Activated T-cell treated with anti-CD3 and anti-CD28 coated beads, Interleukin-2, amount 50 U/mL, for 24 hours (primary cell): ENCODE data around the gene R3HDM1.

Experiments used
- DNase-seq: peaks from one replicate; pipeline ENCODE4 v3.0.0-alpha.2; 2020
- H3K27ac Mint-ChIP-seq: 2 replicates; pipeline ENCODE4 v1.8.0; 2020; ENCODE audit warnings: mild to moderate bottlenecking, mixed read lengths
- H3K27me3 Mint-ChIP-seq: 2 replicates; pipeline ENCODE4 v1.8.0; 2020; ENCODE audit warnings: mixed read lengths
- H3K36me3 Mint-ChIP-seq: 2 replicates; pipeline ENCODE4 v1.8.0; 2020; ENCODE audit warnings: low read depth, mixed read lengths
- H3K4me1 Mint-ChIP-seq: 2 replicates; pipeline ENCODE4 v1.8.0; 2020; ENCODE audit warnings: low read depth, mixed read lengths
- H3K4me3 Mint-ChIP-seq: 2 replicates; pipeline ENCODE4 v1.8.0; 2020; ENCODE audit warnings: mild to moderate bottlenecking, moderate library complexity, mixed read lengths
- H3K9me3 Mint-ChIP-seq: 2 replicates; pipeline ENCODE4 v1.8.0; 2020; ENCODE audit warnings: mixed read lengths

Gene R3HDM1

DNA sequence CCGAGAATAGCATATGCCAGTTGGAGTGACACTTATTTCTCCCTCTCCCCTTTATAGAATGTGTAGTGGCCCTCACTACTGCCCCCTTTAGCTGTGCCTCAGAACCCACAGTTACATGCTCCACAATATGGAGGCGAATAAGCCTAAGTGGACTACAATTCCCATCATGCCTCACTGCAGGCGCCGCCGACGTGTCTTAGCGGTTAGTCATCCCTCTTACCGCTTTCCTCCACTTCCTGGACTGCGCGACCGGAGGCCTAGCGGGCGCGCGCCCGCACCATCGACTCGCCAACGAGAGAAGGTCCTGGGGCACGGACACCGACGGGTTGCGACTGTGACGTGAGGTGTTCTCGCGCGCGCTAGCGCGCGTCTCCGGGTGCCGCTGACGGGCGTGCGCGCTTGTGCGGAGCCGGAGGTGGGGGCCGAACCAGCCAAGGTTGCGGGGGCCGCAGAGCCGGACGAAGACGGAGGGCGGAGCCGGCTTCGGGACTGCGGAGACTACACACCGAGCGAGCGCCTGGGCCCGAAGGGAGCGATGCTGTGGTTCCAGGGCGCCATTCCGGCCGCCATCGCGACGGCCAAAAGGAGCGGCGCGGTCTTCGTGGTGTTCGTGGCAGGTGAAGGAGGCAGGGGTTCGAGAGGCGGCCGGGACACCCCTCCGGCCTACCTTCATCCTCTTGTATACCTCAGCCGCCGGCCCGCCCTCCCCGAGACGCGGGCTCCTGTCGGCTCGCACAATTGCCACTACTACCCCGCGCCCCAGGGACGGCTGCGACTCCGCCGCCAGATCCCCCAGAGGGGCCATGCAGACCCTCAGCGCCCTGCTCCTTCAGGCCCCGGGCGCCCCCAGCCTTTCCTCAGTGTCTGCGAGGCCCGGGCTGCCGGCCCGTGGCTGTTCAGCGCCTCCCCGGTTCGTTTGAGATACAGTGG lies 210.4 kb downstream of the R3HDM1 start, which contains the start of gene UBXN4:
Gene UBXN4 (plus strand): TSS at position 461 of the 930 bp plus-strand sequence. CDS start 75 bp downstream, at position 536.
- Mint-ChIP-seq H3K27me3 (no peaks in the 10 kb centered on the region), H3K4me1 (peaks cover 33% of the 10 kb centered on the region), H3K4me3 (peak within 1 kb of the TSS; percentile 95), H3K27ac (peak within 1 kb of the TSS; percentile 99), H3K9me3 (no peaks in the 10 kb centered on the region), H3K36me3 (peaks cover 30% of the 10 kb centered on the region)
- peak; percentile 96 for DNase-seq

DNA sequence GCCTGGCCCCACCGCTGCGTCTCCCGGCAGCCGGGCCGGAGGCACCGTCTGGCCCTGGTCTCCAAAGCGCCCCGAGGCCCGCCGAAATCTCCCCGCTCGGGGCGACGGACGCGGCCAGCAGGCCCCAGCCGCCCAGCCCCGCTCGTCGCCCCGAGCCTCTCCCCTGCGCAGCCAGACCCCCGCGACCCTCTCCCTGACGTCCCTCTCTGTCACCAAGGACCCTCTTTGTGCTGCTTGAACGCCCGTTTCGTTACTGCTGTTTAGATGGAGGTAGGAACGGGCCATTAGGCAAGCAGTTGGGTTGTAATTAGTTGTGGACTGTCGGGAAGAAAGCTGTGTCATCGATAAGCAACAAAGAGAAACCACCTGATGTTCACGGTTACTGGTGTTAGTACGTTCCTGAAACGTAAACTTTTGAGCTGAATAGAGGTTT lies 211.1 kb downstream of the R3HDM1 start:
- peak overlapping the region; percentile 99 for H3K27ac Mint-ChIP-seq
- no peaks in the 10 kb centered on the region for H3K27me3 Mint-ChIP-seq
- H3K4me1 Mint-ChIP-seq = peaks cover 36% of the 10 kb centered on the region
- H3K9me3 Mint-ChIP-seq = no peaks in the 10 kb centered on the region
- no peak for DNase-seq
- peak overlapping the region; percentile 95 for H3K4me3 Mint-ChIP-seq
- H3K36me3 Mint-ChIP-seq = peaks cover 37% of the 10 kb centered on the region

- Mint-ChIP-seq H3K4me3 (peak overlapping the region; percentile 95), H3K27ac (peak overlapping the region; percentile 67), H3K9me3 (no peaks in the 10 kb centered on the region), H3K27me3 (no peaks in the 10 kb centered on the region), H3K4me1 (peaks cover 39% of the 10 kb centered on the region), H3K36me3 (peaks cover 48% of the 10 kb centered on the region)
- no peak for DNase-seq
Observed at GRCh38 chr2:135743860-135744259, 212.6 kb downstream of the R3HDM1 start.

DNA sequence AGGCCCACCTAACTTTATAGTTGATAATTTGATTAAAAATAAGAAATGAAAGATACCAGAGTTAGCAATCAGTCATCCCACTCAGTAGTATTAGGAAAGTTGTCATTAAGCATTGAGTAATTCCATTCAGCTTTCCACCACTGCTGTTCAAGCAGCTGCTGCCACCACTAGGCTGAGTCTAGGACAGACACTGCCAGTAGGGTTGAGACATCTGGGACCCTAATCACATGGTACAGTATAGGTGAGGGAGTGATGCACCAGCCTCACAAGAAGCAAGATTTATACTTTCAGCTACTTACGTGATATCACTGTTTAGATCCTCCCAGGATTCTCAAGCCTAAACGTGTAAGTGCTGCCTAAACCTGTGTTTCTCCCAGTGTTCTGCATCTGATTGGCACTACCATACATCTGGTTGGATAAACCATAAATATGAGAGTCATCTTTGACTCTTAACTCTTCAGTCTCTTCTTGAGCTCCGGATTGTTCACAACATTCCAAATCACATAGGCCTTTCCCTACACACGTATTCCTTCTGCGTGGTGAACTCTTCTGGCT lies 213.6 kb downstream of the R3HDM1 start:
- DNase-seq = no peak
- Mint-ChIP-seq H3K27me3 (no peaks in the 10 kb centered on the region), H3K27ac (peak overlapping the region; percentile 67), H3K9me3 (no peaks in the 10 kb centered on the region), H3K4me1 (peaks cover 43% of the 10 kb centered on the region), H3K36me3 (peaks cover 57% of the 10 kb centered on the region), H3K4me3 (peak overlapping the region; percentile 95)

- no peak for DNase-seq
- H3K4me1 Mint-ChIP-seq = peaks cover 43% of the 10 kb centered on the region
- H3K9me3 Mint-ChIP-seq = no peaks in the 10 kb centered on the region
- peaks cover 62% of the 10 kb centered on the region for H3K36me3 Mint-ChIP-seq
- no peak overlapping the region for H3K27ac Mint-ChIP-seq
- H3K4me3 Mint-ChIP-seq = no peak overlapping the region
- H3K27me3 Mint-ChIP-seq = no peaks in the 10 kb centered on the region
Observed at GRCh38 chr2:135745545-135745944, 214.3 kb downstream of the R3HDM1 start.

GRCh38 chr2:135755573-135755972 lies 224.3 kb downstream of the R3HDM1 start:
- DNase-seq = no peak
- Mint-ChIP-seq H3K27me3 (no peaks in the 10 kb centered on the region), H3K4me1 (peaks cover 8% of the 10 kb centered on the region), H3K9me3 (peaks cover 12% of the 10 kb centered on the region), H3K36me3 (peaks cover 81% of the 10 kb centered on the region), H3K4me3 (no peak overlapping the region), H3K27ac (no peak overlapping the region)

- no peak overlapping the region for H3K27ac Mint-ChIP-seq
- peaks cover 8% of the 10 kb centered on the region for H3K4me1 Mint-ChIP-seq
- no peaks in the 10 kb centered on the region for H3K27me3 Mint-ChIP-seq
- H3K9me3 Mint-ChIP-seq = peaks cover 12% of the 10 kb centered on the region
- no peak for DNase-seq
- peaks cover 87% of the 10 kb centered on the region for H3K36me3 Mint-ChIP-seq
- H3K4me3 Mint-ChIP-seq = no peak overlapping the region
Observed at GRCh38 chr2:135756692-135757091, 225.4 kb downstream of the R3HDM1 start.

- peaks cover under 1% of the 10 kb centered on the region for H3K9me3 Mint-ChIP-seq
- H3K27ac Mint-ChIP-seq = no peak overlapping the region
- DNase-seq = no peak
- H3K27me3 Mint-ChIP-seq = no peaks in the 10 kb centered on the region
- peaks cover 15% of the 10 kb centered on the region for H3K4me1 Mint-ChIP-seq
- H3K4me3 Mint-ChIP-seq = no peak overlapping the region
- H3K36me3 Mint-ChIP-seq = peaks cover 86% of the 10 kb centered on the region
Observed at GRCh38 chr2:135762022-135762421, 230.7 kb downstream of the R3HDM1 start.

GRCh38 chr2:135762530-135762929 lies 231.2 kb downstream of the R3HDM1 start:
- peaks cover 86% of the 10 kb centered on the region for H3K36me3 Mint-ChIP-seq
- no peak overlapping the region for H3K27ac Mint-ChIP-seq

DNA sequence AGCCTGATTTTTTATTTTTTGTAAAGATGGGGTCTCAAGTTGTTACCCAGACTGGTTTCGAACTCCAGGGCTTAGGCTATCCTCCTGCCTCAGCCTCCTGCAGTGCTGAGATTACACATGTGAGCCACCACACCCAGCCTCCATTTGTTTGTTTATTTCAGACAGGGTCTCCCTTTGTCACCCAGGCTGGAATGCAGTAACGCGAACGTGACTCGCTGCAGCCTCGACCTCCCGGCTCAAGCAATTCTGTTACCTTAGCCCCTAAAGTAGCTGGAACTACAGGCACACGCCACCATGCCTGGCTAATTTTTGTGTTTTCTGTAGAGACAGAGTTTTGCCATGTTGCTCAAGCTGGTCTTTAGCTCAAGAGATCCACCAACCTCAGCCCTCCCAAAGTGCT lies 237.6 kb downstream of the R3HDM1 start:
- peaks cover 88% of the 10 kb centered on the region for H3K36me3 Mint-ChIP-seq
- peaks cover 17% of the 10 kb centered on the region for H3K4me1 Mint-ChIP-seq
- no peaks in the 10 kb centered on the region for H3K9me3 Mint-ChIP-seq
- no peak overlapping the region for H3K27ac Mint-ChIP-seq
- no peak for DNase-seq
- no peak overlapping the region for H3K4me3 Mint-ChIP-seq
- H3K27me3 Mint-ChIP-seq = no peaks in the 10 kb centered on the region

More at GRCh38 chr2:135762530-135762929, 231.2 kb downstream of the R3HDM1 start:
- H3K9me3 Mint-ChIP-seq = no peaks in the 10 kb centered on the region
- peaks cover 18% of the 10 kb centered on the region for H3K4me1 Mint-ChIP-seq
- H3K27me3 Mint-ChIP-seq = no peaks in the 10 kb centered on the region
- H3K4me3 Mint-ChIP-seq = no peak overlapping the region
- DNase-seq = no peak

- H3K9me3 Mint-ChIP-seq = no peaks in the 10 kb centered on the region
- H3K27ac Mint-ChIP-seq = peak overlapping the region; percentile 71
- H3K4me1 Mint-ChIP-seq = peaks cover 9% of the 10 kb centered on the region
- no peak for DNase-seq
- no peak overlapping the region for H3K4me3 Mint-ChIP-seq
- no peaks in the 10 kb centered on the region for H3K27me3 Mint-ChIP-seq
- H3K36me3 Mint-ChIP-seq = peaks cover 96% of the 10 kb centered on the region
Observed at GRCh38 chr2:135773319-135773718, 242.0 kb downstream of the R3HDM1 start.

DNA sequence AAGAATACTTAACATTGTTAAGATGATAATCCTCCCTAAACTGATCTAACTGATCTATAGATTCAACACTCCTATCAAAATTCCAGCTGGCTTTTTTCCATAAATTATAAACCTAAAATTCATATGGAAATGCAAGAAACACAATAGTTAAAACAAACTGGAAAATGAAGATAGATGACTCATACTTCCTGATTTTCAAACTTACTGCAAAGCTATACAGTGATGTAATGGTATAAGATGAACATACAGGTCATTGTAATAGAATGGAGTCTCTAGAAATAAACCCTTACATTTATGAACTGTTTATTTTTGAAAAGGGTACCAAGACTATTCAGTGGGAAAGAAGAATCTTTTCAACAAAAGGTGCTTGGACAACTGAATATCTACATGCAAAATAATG lies 242.6 kb downstream of the R3HDM1 start:
- no peaks in the 10 kb centered on the region for H3K27me3 Mint-ChIP-seq
- peaks cover 9% of the 10 kb centered on the region for H3K4me1 Mint-ChIP-seq
- H3K36me3 Mint-ChIP-seq = peaks cover 97% of the 10 kb centered on the region
- H3K4me3 Mint-ChIP-seq = no peak overlapping the region
- no peak for DNase-seq
- no peaks in the 10 kb centered on the region for H3K9me3 Mint-ChIP-seq
- H3K27ac Mint-ChIP-seq = peak overlapping the region; percentile 64
